HepG2 (cell line): ENCODE measurements around the gene GSPT1. TPM values are rescaled to one million over a fixed set of nuclear protein-coding genes. Genes with fewer than 3 reads are reported as not detected.

Source experiments
- ARID3A ChIP-seq: IDR thresholded peaks from 2 replicates; pipeline ENCODE4 v1.6.1; 2012; ENCODE audit warnings: low read depth, low read length, improper control_type of control experiment
- ATF5 ChIP-seq: sonication (generic); formaldehyde crosslinking; IDR thresholded peaks from 2 replicates; pipeline ENCODE4 v1.4.0; 2020; ENCODE audit warnings: mild to moderate bottlenecking, low read depth, missing genetic modification reagents
- HBP1 ChIP-seq: IDR thresholded peaks from 2 replicates; pipeline ENCODE4 v1.6.1; 2016; ENCODE audit warnings: low read depth, control low read depth
- HNRNPLL ChIP-seq: fragments of 200-400 bp; formaldehyde crosslinking; IDR thresholded peaks from 2 replicates; pipeline ENCODE4 v1.6.1; 2017; ENCODE audit warnings: mild to moderate bottlenecking, low read depth, low read length; ENCODE audit not compliant: poor library complexity, severe bottlenecking
- HNRNPUL1 ChIP-seq: fragments of 200-400 bp; formaldehyde crosslinking; IDR thresholded peaks from 2 replicates; pipeline ENCODE4 v1.6.1; 2017; ENCODE audit warnings: low read depth, mild to moderate bottlenecking, low read length, moderate library complexity
- IKZF4 ChIP-seq: sonication (generic); formaldehyde crosslinking; IDR thresholded peaks from 2 replicates; pipeline ENCODE4 v1.5.1; 2020; ENCODE audit warnings: borderline replicate concordance, mild to moderate bottlenecking, low read depth, missing genetic modification reagents; ENCODE audit errors: not compliant biosample characterization
- JUN ChIP-seq: sonication (generic); formaldehyde crosslinking; IDR thresholded peaks from 2 replicates; pipeline ENCODE4 v1.4.0; 2020; ENCODE audit warnings: mild to moderate bottlenecking, missing genetic modification reagents
- KDM5A ChIP-seq: fragments of 200-600 bp; sonication (generic); IDR thresholded peaks from 2 replicates; pipeline ENCODE4 v1.7.0; 2018; ENCODE audit warnings: antibody characterized with exemption, mild to moderate bottlenecking, low read length, borderline replicate concordance
- MTA3 ChIP-seq: sonication (generic); formaldehyde crosslinking; IDR thresholded peaks from 2 replicates; pipeline ENCODE4 v1.4.0; 2020; ENCODE audit warnings: missing genetic modification reagents
- MTERF4 ChIP-seq: sonication (generic); formaldehyde crosslinking; IDR thresholded peaks from 2 replicates; pipeline ENCODE4 v1.8.0; 2023; ENCODE audit warnings: mild to moderate bottlenecking, missing genetic modification reagents
- NR2F6 ChIP-seq, 2 experiments: IDR thresholded peaks; 2 replicates each; pipeline ENCODE4 v1.6.1; 2016; ENCODE audit warnings: antibody characterized with exemption in 1 of 2, mild to moderate bottlenecking in 1 of 2
- SP2 ChIP-seq: sonication (generic); formaldehyde crosslinking; IDR thresholded peaks from 2 replicates; pipeline ENCODE4 v1.5.1; 2020; ENCODE audit warnings: mild to moderate bottlenecking, missing genetic modification reagents
- SRSF9 ChIP-seq: fragments of 200-400 bp; formaldehyde crosslinking; IDR thresholded peaks from 2 replicates; pipeline ENCODE4 v1.6.1; 2018; ENCODE audit warnings: borderline replicate concordance, mild to moderate bottlenecking, low read depth, low read length; ENCODE audit not compliant: insufficient read depth, poor library complexity, severe bottlenecking
- ZNF564 ChIP-seq: sonication (generic); formaldehyde crosslinking; IDR thresholded peaks from 2 replicates; pipeline ENCODE4 v1.8.1; 2023; ENCODE audit warnings: mild to moderate bottlenecking, missing genetic modification reagents
- ZNF567 ChIP-seq: sonication (generic); formaldehyde crosslinking; IDR thresholded peaks from 2 replicates; pipeline ENCODE4 v1.8.1; 2023; ENCODE audit warnings: mild to moderate bottlenecking, missing genetic modification reagents, borderline replicate concordance
- ZNF614 ChIP-seq: IDR thresholded peaks from 2 replicates; pipeline ENCODE4 v1.6.1; 2018; ENCODE audit warnings: missing biosample characterization, missing genetic modification reagents, inconsistent platforms, borderline replicate concordance
- ZSCAN21 ChIP-seq: sonication (generic); formaldehyde crosslinking; IDR thresholded peaks from 2 replicates; pipeline ENCODE4 v1.8.0; 2022; ENCODE audit warnings: mild to moderate bottlenecking, missing genetic modification reagents, moderate library complexity, borderline replicate concordance
- polyA plus RNA-seq, 8 experiments: library from polyadenylated mRNA; depleted of rRNA in 3 of 8; stranded (reverse) in 7 of 8; unstranded in 1 of 8; fragments of >200 nt; fragmentation: Illumina TruSeq in 4 of 8; extraction: Trizol in 4 of 8; gene quantifications; 2 replicates each; pipeline versions ENCODE4 v1.2.1 to v1.2.3, GENCODE V29; 2011 to 2016; ENCODE audit warnings: low read depth in 4 of 8, missing spikeins in 1 of 8, mixed read lengths in 1 of 8; ENCODE audit not compliant: insufficient read depth in 1 of 8
- total RNA-seq, 5 experiments: library from RNA; depleted of rRNA; stranded (reverse); fragments of >200 nt; fragmentation: Illumina TruSeq; extraction: Trizol; gene quantifications; 2 replicates each; pipeline ENCODE4 v1.2.3, GENCODE V29; 2016; ENCODE audit warnings: low read depth in 1 of 5
- TF ChIP-seq, protein P1 (sequence below), 2 experiments: IDR thresholded peaks; 2 replicates each; pipeline ENCODE4 v1.6.1; 2011 to 2012; ENCODE audit warnings: low read length in 2 of 2, borderline replicate concordance in 1 of 2, low read depth in 1 of 2, mild to moderate bottlenecking in 1 of 2, moderate library complexity in 1 of 2

The GSPT1 gene
- total and polyA plus RNA-seq, 2 of the 13 experiments (the other 11 are each of a cell fraction or from before 2014, with no cell fraction given), result 120 to 316 TPM

DNA sequence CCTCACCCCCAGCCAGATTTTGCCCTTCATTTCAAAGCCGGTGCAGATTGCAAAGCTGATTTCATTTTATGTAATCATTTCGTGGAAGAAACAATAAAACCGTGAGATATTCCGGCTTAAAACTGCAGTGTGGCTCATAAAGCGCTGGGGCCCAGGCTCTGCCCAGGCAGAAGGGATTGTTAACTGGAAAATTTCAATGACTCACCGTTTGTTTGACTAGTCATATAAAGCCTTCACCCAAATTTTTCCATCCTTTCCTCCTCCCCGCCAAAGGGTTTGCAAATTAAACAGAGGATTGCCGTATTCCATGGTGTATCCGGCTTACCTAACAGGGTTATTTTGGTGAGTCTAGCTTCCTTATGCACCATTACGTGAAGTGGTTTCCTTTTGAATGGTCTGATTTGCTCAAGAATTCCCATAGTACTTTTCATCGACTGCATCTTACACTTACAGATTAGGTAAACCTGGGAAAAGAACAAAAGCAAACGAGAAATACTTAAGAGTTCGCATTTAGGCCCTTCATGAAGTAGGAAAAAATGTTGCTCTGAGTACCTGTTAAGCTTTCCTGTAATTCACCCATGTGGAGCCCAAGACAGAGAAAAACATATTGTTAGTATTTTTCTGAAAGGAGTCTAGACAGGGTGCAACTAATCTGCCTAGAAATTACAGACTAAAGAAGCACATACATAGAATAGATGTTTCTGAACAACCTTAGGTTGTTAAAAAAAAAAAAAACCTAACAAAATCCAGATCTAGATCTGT is 949 bp upstream of the GSPT1 start (continued):
- TF ChIP-seq ARID3A (peak; percentile 94), IKZF4 (CRISPR knock-in tag) (peak; percentile 6), JUN (CRISPR knock-in tag) (no peak), KDM5A (0 out of 2 replicates have a peak, but pooled peaks have one; percentile 79), NR2F6 (IDR thresholded peaks at IDR 0.05) (0 out of 2 replicates have a peak, but pooled peaks have one; percentile 29), NR2F6 (CRISPR knock-in tag; IDR thresholded peaks at IDR 0.05) (0 out of 2 replicates have a peak, but pooled peaks have one; percentile 18), SRSF9 (no peak), ZNF614 (CRISPR knock-in tag) (peak; percentile 47; the same call in 1 of the 2 replicates), HBP1 (CRISPR knock-in tag) (no peak), MTA3 (CRISPR knock-in tag) (0 out of 2 replicates have a peak, but pooled peaks have one; percentile 82), ATF5 (CRISPR knock-in tag) (no peak), HNRNPLL (no peak), MTERF4 (no peak), ZSCAN21 (no peak; the same call in 1 of the 2 replicates), ZNF564 (CRISPR knock-in tag) (0 out of 2 replicates have a peak, but pooled peaks have one; percentile 6), ZNF567 (CRISPR knock-in tag) (no peak), SP2 (CRISPR knock-in tag) (no peak), HNRNPUL1 (no peak)
- TF ChIP-seq, protein P1, sequence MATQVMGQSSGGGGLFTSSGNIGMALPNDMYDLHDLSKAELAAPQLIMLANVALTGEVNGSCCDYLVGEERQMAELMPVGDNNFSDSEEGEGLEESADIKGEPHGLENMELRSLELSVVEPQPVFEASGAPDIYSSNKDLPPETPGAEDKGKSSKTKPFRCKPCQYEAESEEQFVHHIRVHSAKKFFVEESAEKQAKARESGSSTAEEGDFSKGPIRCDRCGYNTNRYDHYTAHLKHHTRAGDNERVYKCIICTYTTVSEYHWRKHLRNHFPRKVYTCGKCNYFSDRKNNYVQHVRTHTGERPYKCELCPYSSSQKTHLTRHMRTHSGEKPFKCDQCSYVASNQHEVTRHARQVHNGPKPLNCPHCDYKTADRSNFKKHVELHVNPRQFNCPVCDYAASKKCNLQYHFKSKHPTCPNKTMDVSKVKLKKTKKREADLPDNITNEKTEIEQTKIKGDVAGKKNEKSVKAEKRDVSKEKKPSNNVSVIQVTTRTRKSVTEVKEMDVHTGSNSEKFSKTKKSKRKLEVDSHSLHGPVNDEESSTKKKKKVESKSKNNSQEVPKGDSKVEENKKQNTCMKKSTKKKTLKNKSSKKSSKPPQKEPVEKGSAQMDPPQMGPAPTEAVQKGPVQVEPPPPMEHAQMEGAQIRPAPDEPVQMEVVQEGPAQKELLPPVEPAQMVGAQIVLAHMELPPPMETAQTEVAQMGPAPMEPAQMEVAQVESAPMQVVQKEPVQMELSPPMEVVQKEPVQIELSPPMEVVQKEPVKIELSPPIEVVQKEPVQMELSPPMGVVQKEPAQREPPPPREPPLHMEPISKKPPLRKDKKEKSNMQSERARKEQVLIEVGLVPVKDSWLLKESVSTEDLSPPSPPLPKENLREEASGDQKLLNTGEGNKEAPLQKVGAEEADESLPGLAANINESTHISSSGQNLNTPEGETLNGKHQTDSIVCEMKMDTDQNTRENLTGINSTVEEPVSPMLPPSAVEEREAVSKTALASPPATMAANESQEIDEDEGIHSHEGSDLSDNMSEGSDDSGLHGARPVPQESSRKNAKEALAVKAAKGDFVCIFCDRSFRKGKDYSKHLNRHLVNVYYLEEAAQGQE (IDR thresholded peaks at IDR 0.05; ENCODE audit: borderline replicate concordance in 1 of 2, low read depth in 1 of 2, low read length in 2 of 2), result peak in 1 of 2 experiments; percentile 70; a peak in 2 of 4 replicates
